ENCODE data around the gene NUP205. TPM values are rescaled to one million over a fixed set of nuclear protein-coding genes. Genes with fewer than 3 reads are reported as not detected.

NUP205 gene
- total and polyA plus RNA-seq, 2 of the 13 experiments (the other 11 are each of a cell fraction or from before 2014, with no cell fraction given), result 46.2 to 87.2 TPM

- TF ChIP-seq ZFP36L2 (CRISPR knock-in tag; IDR thresholded peaks at IDR 0.05), result no peak
- TF ChIP-seq ZNF607 (CRISPR knock-in tag; IDR thresholded peaks at IDR 0.05; ENCODE audit: borderline replicate concordance), result peak; percentile 87
- no peak for TF ChIP-seq SCMH1 (CRISPR knock-in tag; IDR thresholded peaks at IDR 0.05; ENCODE audit: borderline replicate concordance)
- TF ChIP-seq STAT5B (CRISPR knock-in tag; IDR thresholded peaks at IDR 0.05), result no peak
- TF ChIP-seq TCF7 (IDR thresholded peaks at IDR 0.05; ENCODE audit: low read depth), result no peak
- TF ChIP-seq CENPT (CRISPR knock-in tag; IDR thresholded peaks at IDR 0.05; ENCODE audit: low read depth), result no peak
- TF ChIP-seq FLYWCH1 (CRISPR knock-in tag; IDR thresholded peaks at IDR 0.05), result no peak
- no peak for TF ChIP-seq NKX3-1 (CRISPR knock-in tag; IDR thresholded peaks at IDR 0.05)
- peak; percentile 87; the same call in 1 of the 2 replicates for TF ChIP-seq NFKB2 (CRISPR knock-in tag; IDR thresholded peaks at IDR 0.05; ENCODE audit: borderline replicate concordance)
- TF ChIP-seq, protein P1, sequence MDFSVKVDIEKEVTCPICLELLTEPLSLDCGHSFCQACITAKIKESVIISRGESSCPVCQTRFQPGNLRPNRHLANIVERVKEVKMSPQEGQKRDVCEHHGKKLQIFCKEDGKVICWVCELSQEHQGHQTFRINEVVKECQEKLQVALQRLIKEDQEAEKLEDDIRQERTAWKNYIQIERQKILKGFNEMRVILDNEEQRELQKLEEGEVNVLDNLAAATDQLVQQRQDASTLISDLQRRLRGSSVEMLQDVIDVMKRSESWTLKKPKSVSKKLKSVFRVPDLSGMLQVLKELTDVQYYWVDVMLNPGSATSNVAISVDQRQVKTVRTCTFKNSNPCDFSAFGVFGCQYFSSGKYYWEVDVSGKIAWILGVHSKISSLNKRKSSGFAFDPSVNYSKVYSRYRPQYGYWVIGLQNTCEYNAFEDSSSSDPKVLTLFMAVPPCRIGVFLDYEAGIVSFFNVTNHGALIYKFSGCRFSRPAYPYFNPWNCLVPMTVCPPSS (IDR thresholded peaks at IDR 0.05), result no peak
- peak; percentile 72; the same call in 1 of the 2 replicates for TF ChIP-seq KMT2A (CRISPR knock-in tag; IDR thresholded peaks at IDR 0.05)
- TF ChIP-seq ZSCAN22 (CRISPR knock-in tag; IDR thresholded peaks at IDR 0.05), result 0 out of 2 replicates have a peak, but pooled peaks have one; percentile 46
- no peak for TF ChIP-seq FOXP1 (IDR thresholded peaks at IDR 0.05)
- TF ChIP-seq FOXP1 (CRISPR knock-in tag; IDR thresholded peaks at IDR 0.05), result no peak
- TF ChIP-seq, protein P2, sequence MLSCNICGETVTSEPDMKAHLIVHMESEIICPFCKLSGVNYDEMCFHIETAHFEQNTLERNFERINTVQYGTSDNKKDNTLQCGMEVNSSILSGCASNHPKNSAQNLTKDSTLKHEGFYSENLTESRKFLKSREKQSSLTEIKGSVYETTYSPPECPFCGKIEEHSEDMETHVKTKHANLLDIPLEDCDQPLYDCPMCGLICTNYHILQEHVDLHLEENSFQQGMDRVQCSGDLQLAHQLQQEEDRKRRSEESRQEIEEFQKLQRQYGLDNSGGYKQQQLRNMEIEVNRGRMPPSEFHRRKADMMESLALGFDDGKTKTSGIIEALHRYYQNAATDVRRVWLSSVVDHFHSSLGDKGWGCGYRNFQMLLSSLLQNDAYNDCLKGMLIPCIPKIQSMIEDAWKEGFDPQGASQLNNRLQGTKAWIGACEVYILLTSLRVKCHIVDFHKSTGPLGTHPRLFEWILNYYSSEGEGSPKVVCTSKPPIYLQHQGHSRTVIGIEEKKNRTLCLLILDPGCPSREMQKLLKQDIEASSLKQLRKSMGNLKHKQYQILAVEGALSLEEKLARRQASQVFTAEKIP (CRISPR knock-in tag; IDR thresholded peaks at IDR 0.05; ENCODE audit: borderline replicate concordance), result no peak
- no peak; the same call in 1 of the 2 replicates for TF ChIP-seq ZNF292 (CRISPR knock-in tag; IDR thresholded peaks at IDR 0.05; ENCODE audit: borderline replicate concordance, low read depth)
- TF ChIP-seq FOSL2 (CRISPR knock-in tag; IDR thresholded peaks at IDR 0.05), result peak; percentile 52
- 0 out of 2 replicates have a peak, but pooled peaks have one; percentile 55 for TF ChIP-seq ZNF678 (CRISPR knock-in tag; IDR thresholded peaks at IDR 0.05)
- peak; percentile 50; the same call in 1 of the 2 replicates for TF ChIP-seq KLF11 (CRISPR knock-in tag; IDR thresholded peaks at IDR 0.05)
- TF ChIP-seq ZSCAN25 (CRISPR knock-in tag; IDR thresholded peaks at IDR 0.05), result 0 out of 2 replicates have a peak, but pooled peaks have one; percentile 66
- TF ChIP-seq ZFP1 (CRISPR knock-in tag; IDR thresholded peaks at IDR 0.05), result peak; percentile 31; the same call in 1 of the 2 replicates
- TF ChIP-seq ZNF432 (CRISPR knock-in tag; IDR thresholded peaks at IDR 0.05; ENCODE audit: borderline replicate concordance), result no peak
- peak; percentile 87 for TF ChIP-seq POGK (CRISPR knock-in tag; conservative IDR thresholded peaks at IDR 0.05)
- 0 out of 2 replicates have a peak, but pooled peaks have one; percentile 54 for TF ChIP-seq ZNF644 (CRISPR knock-in tag; IDR thresholded peaks at IDR 0.05; ENCODE audit: low read depth)
- TF ChIP-seq ZNF451 (CRISPR knock-in tag; IDR thresholded peaks at IDR 0.05), result peak; percentile 64
These were observed at the start of gene NUP205 (continued) for GRCh38 chr7:135557455-135558336.

All from HepG2 (cell line).